Mucosa of stomach (tissue), 1 donor: ENCODE measurements around the gene TMPRSS11A.

Experiments used
- H3K27me3 ChIP-seq: one replicate; pipeline ENCODE4 v1.7.0; 2013; ENCODE audit warnings: mild to moderate bottlenecking, low read length; ENCODE audit not compliant: control insufficient read depth, insufficient read depth
- H3K36me3 ChIP-seq: one replicate; pipeline ENCODE4 v1.7.0; 2013; ENCODE audit warnings: low read length; ENCODE audit not compliant: control insufficient read depth, insufficient read depth
- H3K4me1 ChIP-seq: one replicate; pipeline ENCODE4 v1.7.0; 2013; ENCODE audit warnings: mild to moderate bottlenecking, low read length; ENCODE audit not compliant: control insufficient read depth, insufficient read depth
- H3K4me3 ChIP-seq: one replicate; pipeline ENCODE4 v1.7.0; 2013; ENCODE audit warnings: low read length
- H3K9ac ChIP-seq: one replicate; pipeline ENCODE4 v1.7.0; 2013; ENCODE audit warnings: mild to moderate bottlenecking, low read length, moderate library complexity
- H3K9me3 ChIP-seq: one replicate; pipeline ENCODE4 v1.7.0; 2013; ENCODE audit warnings: mild to moderate bottlenecking, low read length, moderate library complexity; ENCODE audit not compliant: control insufficient read depth
- donor health status: Pancreatic carcinoma.

The TMPRSS11A gene

GRCh38 chr4:67911141-67911540 lies 52.2 kb downstream of the TMPRSS11A start:
- no peak overlapping the region for H3K9ac ChIP-seq
- H3K4me3 ChIP-seq, result no peak overlapping the region
- no peaks in the 10 kb centered on the region for H3K36me3 ChIP-seq
- peaks cover 6% of the 10 kb centered on the region for H3K4me1 ChIP-seq
- H3K9me3 ChIP-seq, result no peaks in the 10 kb centered on the region
- H3K27me3 ChIP-seq, result no peaks in the 10 kb centered on the region

- H3K4me3 ChIP-seq, result no peak overlapping the region
- no peaks in the 10 kb centered on the region for H3K27me3 ChIP-seq
- no peak overlapping the region for H3K9ac ChIP-seq
- no peaks in the 10 kb centered on the region for H3K9me3 ChIP-seq
- H3K4me1 ChIP-seq, result peaks cover 6% of the 10 kb centered on the region
- no peaks in the 10 kb centered on the region for H3K36me3 ChIP-seq
These were observed 52.7 kb downstream of the TMPRSS11A start for GRCh38 chr4:67910585-67910905.

- H3K36me3 ChIP-seq, result no peaks in the 10 kb centered on the region
- H3K9ac ChIP-seq, result no peak overlapping the region
- no peak overlapping the region for H3K4me3 ChIP-seq
- H3K4me1 ChIP-seq, result peaks cover 6% of the 10 kb centered on the region
- H3K9me3 ChIP-seq, result no peaks in the 10 kb centered on the region
- no peaks in the 10 kb centered on the region for H3K27me3 ChIP-seq
These were observed 53.2 kb downstream of the TMPRSS11A start for GRCh38 chr4:67909905-67910584.

- peaks cover 6% of the 10 kb centered on the region for H3K4me1 ChIP-seq
- H3K36me3 ChIP-seq, result no peaks in the 10 kb centered on the region
- no peaks in the 10 kb centered on the region for H3K27me3 ChIP-seq
- no peaks in the 10 kb centered on the region for H3K9me3 ChIP-seq
- H3K4me3 ChIP-seq, result no peak overlapping the region
- no peak overlapping the region for H3K9ac ChIP-seq
These were observed 55.6 kb downstream of the TMPRSS11A start for GRCh38 chr4:67907650-67908049.

- Histone ChIP-seq H3K4me3 (no peak overlapping the region), H3K4me1 (no peaks in the 10 kb centered on the region), H3K27me3 (no peaks in the 10 kb centered on the region), H3K9ac (no peak overlapping the region), H3K9me3 (no peaks in the 10 kb centered on the region), H3K36me3 (no peaks in the 10 kb centered on the region)
These were observed 64.2 kb downstream of the TMPRSS11A start for GRCh38 chr4:67899096-67899495.

- H3K36me3 ChIP-seq, result no peaks in the 10 kb centered on the region
- H3K27me3 ChIP-seq, result no peaks in the 10 kb centered on the region
- H3K4me1 ChIP-seq, result no peaks in the 10 kb centered on the region
- H3K4me3 ChIP-seq, result no peak overlapping the region
- H3K9ac ChIP-seq, result no peak overlapping the region
- H3K9me3 ChIP-seq, result no peaks in the 10 kb centered on the region
These were observed 65.6 kb downstream of the TMPRSS11A start for GRCh38 chr4:67897686-67898085.

- Histone ChIP-seq H3K36me3 (no peaks in the 10 kb centered on the region), H3K4me1 (no peaks in the 10 kb centered on the region), H3K27me3 (no peaks in the 10 kb centered on the region), H3K4me3 (no peak overlapping the region), H3K9me3 (no peaks in the 10 kb centered on the region), H3K9ac (no peak overlapping the region)
These were observed 66.8 kb downstream of the TMPRSS11A start for GRCh38 chr4:67896421-67897065.

GRCh38 chr4:67894659-67895058 lies 68.6 kb downstream of the TMPRSS11A start:
- Histone ChIP-seq H3K9me3 (no peaks in the 10 kb centered on the region), H3K36me3 (no peaks in the 10 kb centered on the region), H3K9ac (no peak overlapping the region), H3K4me1 (no peaks in the 10 kb centered on the region), H3K27me3 (no peaks in the 10 kb centered on the region), H3K4me3 (no peak overlapping the region)

GRCh38 chr4:67892905-67893304 lies 70.4 kb downstream of the TMPRSS11A start:
- H3K9me3 ChIP-seq, result no peaks in the 10 kb centered on the region
- no peak overlapping the region for H3K9ac ChIP-seq
- H3K4me1 ChIP-seq, result no peaks in the 10 kb centered on the region
- no peaks in the 10 kb centered on the region for H3K36me3 ChIP-seq
- no peak overlapping the region for H3K4me3 ChIP-seq
- no peaks in the 10 kb centered on the region for H3K27me3 ChIP-seq

- H3K4me3 ChIP-seq, result no peak overlapping the region
- H3K36me3 ChIP-seq, result no peaks in the 10 kb centered on the region
- no peak overlapping the region for H3K9ac ChIP-seq
- H3K9me3 ChIP-seq, result no peaks in the 10 kb centered on the region
- H3K27me3 ChIP-seq, result no peaks in the 10 kb centered on the region
- H3K4me1 ChIP-seq, result no peaks in the 10 kb centered on the region
These were observed 71.0 kb downstream of the TMPRSS11A start for GRCh38 chr4:67892253-67892652.

- H3K36me3 ChIP-seq, result no peaks in the 10 kb centered on the region
- H3K9me3 ChIP-seq, result no peaks in the 10 kb centered on the region
- H3K4me1 ChIP-seq, result no peaks in the 10 kb centered on the region
- no peak overlapping the region for H3K4me3 ChIP-seq
- no peaks in the 10 kb centered on the region for H3K27me3 ChIP-seq
- H3K9ac ChIP-seq, result no peak overlapping the region
These were observed 71.6 kb downstream of the TMPRSS11A start for GRCh38 chr4:67891645-67892044.

GRCh38 chr4:67886281-67886680 lies 77.0 kb downstream of the TMPRSS11A start:
- H3K9ac ChIP-seq, result no peak overlapping the region
- no peak overlapping the region for H3K4me3 ChIP-seq
- no peaks in the 10 kb centered on the region for H3K4me1 ChIP-seq
- H3K9me3 ChIP-seq, result no peaks in the 10 kb centered on the region
- no peaks in the 10 kb centered on the region for H3K36me3 ChIP-seq
- no peaks in the 10 kb centered on the region for H3K27me3 ChIP-seq
